Adipocyte (in vitro differentiated cells): ENCODE results near the gene FHOD1.

ENCODE experiments used
- DNase-seq: peaks from one replicate; pipeline ENCODE4 v3.0.0-alpha.2; 2015; ENCODE audit warnings: low read depth
- H3K27me3 ChIP-seq: replicated peaks from 2 replicates; pipeline ENCODE4 v1.7.0; 2013; ENCODE audit warnings: mild to moderate bottlenecking, low read length, moderate library complexity; ENCODE audit not compliant: control insufficient read depth, insufficient read depth
- H3K36me3 ChIP-seq: 2 replicates; pipeline ENCODE4 v1.7.0; 2013; ENCODE audit warnings: low read length, mild to moderate bottlenecking, moderate library complexity; ENCODE audit not compliant: control insufficient read depth, insufficient read depth, severe bottlenecking
- H3K4me1 ChIP-seq: 2 replicates; pipeline ENCODE4 v1.7.0; 2013; ENCODE audit warnings: mild to moderate bottlenecking, low read length, moderate library complexity; ENCODE audit not compliant: control insufficient read depth, insufficient read depth
- H3K4me3 ChIP-seq: 2 replicates; pipeline ENCODE4 v1.7.0; 2013; ENCODE audit warnings: mild to moderate bottlenecking, low read length, moderate library complexity
- H3K9ac ChIP-seq: 2 replicates; pipeline ENCODE4 v1.7.0; 2013; ENCODE audit warnings: mild to moderate bottlenecking, low read length, moderate library complexity
- H3K9me3 ChIP-seq: 2 replicates; pipeline ENCODE4 v1.7.0; 2013; ENCODE audit warnings: mild to moderate bottlenecking, low read length, moderate library complexity; ENCODE audit not compliant: control insufficient read depth

FHOD1 gene

GRCh38 chr16:67238278-67238575 lies 9.1 kb downstream of the FHOD1 start:
- Histone ChIP-seq H3K36me3 (peaks cover 58% of the 10 kb centered on the region), H3K27me3 (no peaks in the 10 kb centered on the region), H3K9me3 (no peaks in the 10 kb centered on the region), H3K4me1 (peaks cover 31% of the 10 kb centered on the region), H3K4me3 (no peak overlapping the region), H3K9ac (no peak overlapping the region)
- DNase-seq, result no peak

- Histone ChIP-seq H3K9ac (no peak overlapping the region), H3K4me3 (no peak overlapping the region), H3K9me3 (no peaks in the 10 kb centered on the region), H3K36me3 (peaks cover 60% of the 10 kb centered on the region), H3K27me3 (no peaks in the 10 kb centered on the region), H3K4me1 (peaks cover 27% of the 10 kb centered on the region)
- no peak for DNase-seq
Observed at GRCh38 chr16:67237396-67238277, 9.6 kb downstream of the FHOD1 start.

- Histone ChIP-seq H3K9me3 (no peaks in the 10 kb centered on the region), H3K9ac (no peak overlapping the region), H3K27me3 (no peaks in the 10 kb centered on the region), H3K4me3 (no peak overlapping the region), H3K4me1 (peaks cover 18% of the 10 kb centered on the region), H3K36me3 (peaks cover 63% of the 10 kb centered on the region)
- peak; percentile 76 for DNase-seq
Observed at GRCh38 chr16:67236563-67237395, 10.5 kb downstream of the FHOD1 start.

- no peak overlapping the region for H3K4me3 ChIP-seq
- no peak for DNase-seq
Observed at GRCh38 chr16:67235816-67236562, 11.3 kb downstream of the FHOD1 start.

GRCh38 chr16:67234180-67234597 lies 13.1 kb downstream of the FHOD1 start:
- H3K4me3 ChIP-seq, result no peak overlapping the region
- H3K27me3 ChIP-seq, result no peaks in the 10 kb centered on the region
- H3K4me1 ChIP-seq, result no peaks in the 10 kb centered on the region
- H3K9me3 ChIP-seq, result no peaks in the 10 kb centered on the region
- no peak for DNase-seq
- H3K36me3 ChIP-seq, result peaks cover 85% of the 10 kb centered on the region
- H3K9ac ChIP-seq, result no peak overlapping the region

More at GRCh38 chr16:67235816-67236562, 11.3 kb downstream of the FHOD1 start:
- H3K9ac ChIP-seq, result peak overlapping the region; percentile 20
- peaks cover 11% of the 10 kb centered on the region for H3K4me1 ChIP-seq
- H3K36me3 ChIP-seq, result peaks cover 71% of the 10 kb centered on the region
- H3K27me3 ChIP-seq, result no peaks in the 10 kb centered on the region
- H3K9me3 ChIP-seq, result no peaks in the 10 kb centered on the region

GRCh38 chr16:67233596-67233995 lies 13.7 kb downstream of the FHOD1 start:
- no peaks in the 10 kb centered on the region for H3K4me1 ChIP-seq
- H3K36me3 ChIP-seq, result peaks cover 85% of the 10 kb centered on the region
- DNase-seq, result no peak
- H3K27me3 ChIP-seq, result no peaks in the 10 kb centered on the region
- no peaks in the 10 kb centered on the region for H3K9me3 ChIP-seq
- H3K9ac ChIP-seq, result no peak overlapping the region
- no peak overlapping the region for H3K4me3 ChIP-seq

GRCh38 chr16:67230809-67231660 lies 16.2 kb downstream of the FHOD1 start:
- no peaks in the 10 kb centered on the region for H3K27me3 ChIP-seq
- no peak for DNase-seq
- H3K4me1 ChIP-seq, result peaks cover 14% of the 10 kb centered on the region
- H3K36me3 ChIP-seq, result peaks cover 68% of the 10 kb centered on the region
- no peak overlapping the region for H3K4me3 ChIP-seq
- no peak overlapping the region for H3K9ac ChIP-seq
- no peaks in the 10 kb centered on the region for H3K9me3 ChIP-seq

- Histone ChIP-seq H3K9ac (no peak overlapping the region), H3K9me3 (no peaks in the 10 kb centered on the region), H3K27me3 (no peaks in the 10 kb centered on the region), H3K36me3 (peaks cover 59% of the 10 kb centered on the region), H3K4me3 (no peak overlapping the region), H3K4me1 (peaks cover 16% of the 10 kb centered on the region)
- DNase-seq, result no peak
Observed at GRCh38 chr16:67229906-67230808, 17.1 kb downstream of the FHOD1 start.

GRCh38 chr16:67228905-67229304 lies 18.4 kb downstream of the FHOD1 start:
- Histone ChIP-seq H3K36me3 (peaks cover 47% of the 10 kb centered on the region), H3K9me3 (no peaks in the 10 kb centered on the region), H3K4me1 (peaks cover 16% of the 10 kb centered on the region), H3K4me3 (no peak overlapping the region), H3K27me3 (no peaks in the 10 kb centered on the region), H3K9ac (no peak overlapping the region)
- no peak for DNase-seq
